Measurements from ENCODE around the gene FLNB.

Gene FLNB

GRCh38 chr3:58214484-58215316, 206.5 kb downstream of the FLNB start:
- Histone ChIP-seq H3K9me3 (ENCODE audit: insufficient read depth, low read depth, low read length) (no peaks in the 10 kb centered on the region), H3K36me3 (ENCODE audit: insufficient read depth, low read depth, low read length) (no peaks in the 10 kb centered on the region), H3K27ac (ENCODE audit: low read length) (no peak overlapping the region), H3K9ac (ENCODE audit: low read depth, low read length) (no peak overlapping the region), H3K27me3 (ENCODE audit: insufficient read depth, low read length) (no peaks in the 10 kb centered on the region), H3K4me3 (ENCODE audit: low read length) (no peak overlapping the region), H3K4me1 (ENCODE audit: insufficient read depth, low read length) (peaks cover 4% of the 10 kb centered on the region; the same call in 1 of the 2 replicates)

- H3K9ac ChIP-seq (ENCODE audit: low read depth, low read length) = no peak overlapping the region
- H3K27me3 ChIP-seq (ENCODE audit: insufficient read depth, low read length) = no peaks in the 10 kb centered on the region
- H3K4me3 ChIP-seq (ENCODE audit: low read length) = no peak overlapping the region
- H3K9me3 ChIP-seq (ENCODE audit: insufficient read depth, low read depth, low read length) = no peaks in the 10 kb centered on the region
- H3K27ac ChIP-seq (ENCODE audit: low read length) = no peak overlapping the region
- H3K36me3 ChIP-seq (ENCODE audit: insufficient read depth, low read depth, low read length) = no peaks in the 10 kb centered on the region
- H3K4me1 ChIP-seq (ENCODE audit: insufficient read depth, low read length) = peaks cover 4% of the 10 kb centered on the region; the same call in 1 of the 2 replicates
Measured at GRCh38 chr3:58215317-58216025, 207.2 kb downstream of the FLNB start.

GRCh38 chr3:58216496-58217195, 208.4 kb downstream of the FLNB start:
- H3K36me3 ChIP-seq (ENCODE audit: insufficient read depth, low read depth, low read length) = no peaks in the 10 kb centered on the region
- H3K27ac ChIP-seq (ENCODE audit: low read length) = no peak overlapping the region
- peaks cover 4% of the 10 kb centered on the region; the same call in 1 of the 2 replicates for H3K4me1 ChIP-seq (ENCODE audit: insufficient read depth, low read length)
- H3K9me3 ChIP-seq (ENCODE audit: insufficient read depth, low read depth, low read length) = no peaks in the 10 kb centered on the region
- no peak overlapping the region for H3K9ac ChIP-seq (ENCODE audit: low read depth, low read length)
- no peak overlapping the region for H3K4me3 ChIP-seq (ENCODE audit: low read length)
- no peaks in the 10 kb centered on the region for H3K27me3 ChIP-seq (ENCODE audit: insufficient read depth, low read length)

GRCh38 chr3:58217209-58217811, 209.1 kb downstream of the FLNB start:
- peak overlapping the region; percentile 31; the same call in 1 of the 2 replicates for H3K4me3 ChIP-seq (ENCODE audit: low read length)
- H3K27ac ChIP-seq (ENCODE audit: low read length) = no peak overlapping the region
- H3K4me1 ChIP-seq (ENCODE audit: insufficient read depth, low read length) = peaks cover 4% of the 10 kb centered on the region; the same call in 1 of the 2 replicates
- H3K36me3 ChIP-seq (ENCODE audit: insufficient read depth, low read depth, low read length) = no peaks in the 10 kb centered on the region
- H3K27me3 ChIP-seq (ENCODE audit: insufficient read depth, low read length) = no peaks in the 10 kb centered on the region
- no peak overlapping the region for H3K9ac ChIP-seq (ENCODE audit: low read depth, low read length)
- H3K9me3 ChIP-seq (ENCODE audit: insufficient read depth, low read depth, low read length) = no peaks in the 10 kb centered on the region

- H3K27ac ChIP-seq (ENCODE audit: low read length) = no peak overlapping the region
- H3K4me3 ChIP-seq (ENCODE audit: low read length) = no peak overlapping the region
- H3K27me3 ChIP-seq (ENCODE audit: insufficient read depth, low read length) = no peaks in the 10 kb centered on the region
- H3K36me3 ChIP-seq (ENCODE audit: insufficient read depth, low read depth, low read length) = no peaks in the 10 kb centered on the region
- no peak overlapping the region for H3K9ac ChIP-seq (ENCODE audit: low read depth, low read length)
- H3K4me1 ChIP-seq (ENCODE audit: insufficient read depth, low read length) = peaks cover 4% of the 10 kb centered on the region; the same call in 1 of the 2 replicates
- H3K9me3 ChIP-seq (ENCODE audit: insufficient read depth, low read depth, low read length) = no peaks in the 10 kb centered on the region
Measured at GRCh38 chr3:58218904-58219303, 210.7 kb downstream of the FLNB start.
